Stimulated activated naive B cell treated with anti-CD40 and anti-IgM and Interleukin-4, amounts not matched to agents 10 μg/mL and 1 μg/mL and 100 μg/mL, for 72 hours (primary cell): ENCODE data around the gene MYO3B.

Experiments
- ATAC-seq, 2 donors: fragments of 150-1000 bp; cut with Tn5 transposase; replicated peaks; 2 replicates each; pipeline ENCODE4 v1.10.0; 2021; ENCODE audit warnings: moderate library complexity in 1 of 2
- DNase-seq: peaks from one replicate; pipeline ENCODE4 v3.0.0; 2021
- H3K27ac Mint-ChIP-seq: one replicate; pipeline ENCODE4 v1.8.0; 2022; ENCODE audit warnings: mild to moderate bottlenecking, mixed read lengths
- H3K27me3 Mint-ChIP-seq, 2 donors: one replicate each; pipeline ENCODE4 v1.8.0; 2022; ENCODE audit warnings: mixed read lengths in 2 of 2
- H3K36me3 Mint-ChIP-seq, 2 donors: one replicate each; pipeline ENCODE4 v1.8.0; 2022; ENCODE audit warnings: mixed read lengths in 2 of 2, mild to moderate bottlenecking in 1 of 2
- H3K4me1 Mint-ChIP-seq, 2 donors: one replicate each; pipeline ENCODE4 v1.8.0; 2022; ENCODE audit warnings: mixed read lengths in 2 of 2, mild to moderate bottlenecking in 1 of 2
- H3K4me3 Mint-ChIP-seq, 2 donors: one replicate each; pipeline ENCODE4 v1.8.0; 2022; ENCODE audit warnings: mild to moderate bottlenecking in 2 of 2, mixed read lengths in 2 of 2, moderate library complexity in 1 of 2
- H3K9me3 Mint-ChIP-seq, 2 donors: one replicate each; pipeline ENCODE4 v1.8.0; 2022; ENCODE audit warnings: mixed read lengths in 2 of 2, mild to moderate bottlenecking in 1 of 2

MYO3B gene

DNA sequence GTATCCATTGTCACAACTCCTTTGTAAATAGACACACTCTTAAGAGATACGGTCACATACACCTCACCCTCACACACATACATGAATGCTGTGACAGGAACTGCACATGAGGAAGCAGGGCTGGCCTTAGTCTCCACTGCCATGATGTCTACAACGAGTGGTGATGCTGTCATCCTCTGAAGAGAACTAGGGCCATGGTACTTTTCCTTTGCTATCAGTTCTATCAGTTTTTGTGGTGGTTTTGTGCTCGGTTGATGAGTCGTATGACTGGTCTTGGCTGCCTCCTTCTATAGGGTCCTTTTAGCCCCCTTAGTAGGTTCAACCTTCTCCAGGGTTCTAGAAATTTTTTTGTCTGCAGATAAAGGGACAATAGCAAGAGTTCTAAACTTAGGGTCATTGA lies 66.0 kb downstream of the MYO3B start:
- ATAC-seq = no peak
- DNase-seq = no peak
- Mint-ChIP-seq H3K27me3 (peaks cover 15 to 19% of the 10 kb centered on the region in 2 donors), H3K9me3 (no peaks in the 10 kb centered on the region), H3K4me3 (no peak overlapping the region), H3K36me3 (no peaks in the 10 kb centered on the region), H3K27ac (no peak overlapping the region), H3K4me1 (no peaks in the 10 kb centered on the region)

GRCh38 chr2:170244555-170244954 lies 66.6 kb downstream of the MYO3B start:
- ATAC-seq (no peak), DNase-seq (no peak)
- H3K4me1 Mint-ChIP-seq = no peaks in the 10 kb centered on the region
- H3K36me3 Mint-ChIP-seq = no peaks in the 10 kb centered on the region
- no peak overlapping the region for H3K27ac Mint-ChIP-seq
- H3K27me3 Mint-ChIP-seq = peaks cover 13 to 15% of the 10 kb centered on the region in 2 donors
- H3K4me3 Mint-ChIP-seq = no peak overlapping the region
- H3K9me3 Mint-ChIP-seq = no peaks in the 10 kb centered on the region

DNA sequence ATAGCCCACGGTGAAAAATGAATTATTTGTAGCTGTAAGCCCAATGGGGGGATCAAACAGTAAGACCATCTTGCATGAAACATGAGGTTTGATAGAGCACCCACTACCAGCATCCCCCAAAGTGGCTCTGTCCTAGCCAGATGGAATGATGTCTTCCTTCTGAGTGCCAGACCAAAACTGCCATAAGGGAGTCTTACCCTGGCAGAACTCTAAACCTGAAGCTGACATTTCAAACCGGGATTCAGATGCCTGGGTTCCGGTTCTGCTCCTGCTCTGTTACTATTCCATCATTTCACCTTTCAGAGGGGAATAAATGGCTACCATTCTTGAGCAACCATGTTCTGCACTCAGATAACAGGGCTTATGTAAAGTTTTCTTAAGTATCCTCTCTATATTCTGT lies 67.4 kb downstream of the MYO3B start:
- ATAC-seq (no peak), DNase-seq (no peak)
- Mint-ChIP-seq H3K4me3 (no peak overlapping the region), H3K27ac (no peak overlapping the region), H3K4me1 (no peaks in the 10 kb centered on the region), H3K36me3 (no peaks in the 10 kb centered on the region), H3K27me3 (peaks cover 7 to 12% of the 10 kb centered on the region in 2 donors), H3K9me3 (no peaks in the 10 kb centered on the region)

DNA sequence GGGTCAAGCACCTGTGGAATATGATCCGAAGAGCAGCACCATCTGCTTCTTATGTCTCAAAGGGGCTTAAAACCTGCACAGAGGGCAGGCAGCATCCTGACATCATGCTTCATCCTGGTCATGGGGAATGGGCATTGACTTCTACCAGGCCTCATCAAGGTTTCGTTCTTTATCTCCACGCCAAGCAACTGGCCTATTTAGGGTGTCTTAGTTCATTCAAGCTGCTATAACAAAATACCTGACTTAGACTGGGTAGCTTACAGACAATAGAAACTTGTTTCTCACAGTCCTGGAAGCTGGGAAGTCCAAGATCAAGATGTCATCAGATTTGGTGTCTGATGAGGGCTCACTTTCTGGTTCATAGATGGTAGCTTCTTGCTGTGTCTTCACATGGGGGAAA lies 69.4 kb downstream of the MYO3B start:
- no peak overlapping the region for H3K27ac Mint-ChIP-seq
- H3K36me3 Mint-ChIP-seq = no peaks in the 10 kb centered on the region
- H3K4me1 Mint-ChIP-seq = no peaks in the 10 kb centered on the region
- no peak for ATAC-seq
- H3K4me3 Mint-ChIP-seq = no peak overlapping the region
- no peaks in the 10 kb centered on the region for H3K9me3 Mint-ChIP-seq
- DNase-seq = no peak
- H3K27me3 Mint-ChIP-seq = peaks cover 7 to 13% of the 10 kb centered on the region in 2 donors

GRCh38 chr2:170247882-170248393 lies 70.0 kb downstream of the MYO3B start:
- H3K4me3 Mint-ChIP-seq = no peak overlapping the region
- ATAC-seq (no peak), DNase-seq (no peak)
- H3K36me3 Mint-ChIP-seq = no peaks in the 10 kb centered on the region
- H3K4me1 Mint-ChIP-seq = no peaks in the 10 kb centered on the region
- H3K9me3 Mint-ChIP-seq = no peaks in the 10 kb centered on the region
- no peak overlapping the region for H3K27ac Mint-ChIP-seq
- H3K27me3 Mint-ChIP-seq = peaks cover 12 to 13% of the 10 kb centered on the region in 2 donors

DNA sequence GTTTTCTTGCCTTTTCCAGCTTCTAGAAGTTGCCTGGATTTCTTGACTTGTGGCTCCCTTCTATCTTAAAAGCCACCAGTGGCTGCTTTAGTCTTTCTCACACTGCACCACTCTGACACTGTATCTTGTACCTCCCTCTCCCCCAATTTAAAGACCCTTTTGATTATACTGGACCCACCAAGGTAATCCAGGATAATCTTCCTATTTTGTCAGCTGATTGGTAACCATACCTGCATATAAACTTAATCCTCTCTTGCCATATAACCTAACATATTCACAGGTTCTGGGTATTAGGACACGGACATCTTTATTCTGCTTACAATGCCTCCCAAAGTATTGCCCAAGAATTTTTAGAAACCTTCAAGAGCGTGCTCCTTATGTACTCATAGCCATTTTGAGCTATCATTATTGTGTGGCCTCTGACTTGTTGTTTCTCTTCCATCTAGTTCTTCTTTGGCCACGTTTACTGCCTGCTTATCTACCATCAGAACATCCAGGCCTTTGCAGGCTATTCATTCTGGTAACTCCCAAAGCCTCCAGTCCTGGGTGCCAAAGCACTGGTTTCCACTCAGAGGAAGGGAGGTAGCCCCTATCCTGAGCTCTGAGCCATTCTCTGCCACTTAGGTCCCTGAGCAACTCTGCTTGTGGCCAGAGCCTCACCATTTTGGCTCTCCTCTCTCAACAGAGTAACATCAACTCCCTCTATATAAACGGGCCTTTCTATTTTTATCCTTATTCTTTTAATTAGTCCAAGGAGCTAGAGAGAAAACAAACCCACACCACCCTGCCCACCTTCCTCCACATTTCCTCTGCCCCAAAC lies 70.8 kb downstream of the MYO3B start:
- no peak overlapping the region for H3K27ac Mint-ChIP-seq
- H3K27me3 Mint-ChIP-seq = peaks cover 13 to 14% of the 10 kb centered on the region in 2 donors
- H3K9me3 Mint-ChIP-seq = no peaks in the 10 kb centered on the region
- ATAC-seq (no peak), DNase-seq (no peak)
- H3K36me3 Mint-ChIP-seq = no peaks in the 10 kb centered on the region
- H3K4me1 Mint-ChIP-seq = no peaks in the 10 kb centered on the region
- no peak overlapping the region for H3K4me3 Mint-ChIP-seq

DNA sequence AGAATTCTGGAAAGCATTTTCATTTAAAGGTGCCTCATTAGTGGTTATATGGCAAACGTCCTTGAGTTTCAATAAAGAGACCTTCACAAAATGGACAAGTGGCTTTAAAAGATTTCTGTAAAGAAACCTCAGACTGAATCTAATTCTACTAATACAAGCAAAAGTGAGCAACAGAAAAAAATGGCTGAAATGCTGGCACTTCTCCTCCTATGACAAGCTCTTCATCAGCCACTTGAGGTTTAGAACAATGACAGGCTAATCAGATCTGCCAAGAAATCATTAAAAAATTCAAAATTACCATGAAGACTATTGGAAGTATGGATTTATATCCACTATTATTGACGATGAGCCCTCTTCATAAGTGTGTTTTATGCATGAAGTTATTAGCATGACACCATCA lies 71.8 kb downstream of the MYO3B start:
- no peak overlapping the region for H3K27ac Mint-ChIP-seq
- peaks cover 14 to 19% of the 10 kb centered on the region in 2 donors for H3K27me3 Mint-ChIP-seq
- H3K36me3 Mint-ChIP-seq = no peaks in the 10 kb centered on the region
- no peaks in the 10 kb centered on the region for H3K9me3 Mint-ChIP-seq
- no peaks in the 10 kb centered on the region for H3K4me1 Mint-ChIP-seq
- no peak overlapping the region for H3K4me3 Mint-ChIP-seq
- ATAC-seq (no peak), DNase-seq (no peak)

DNA sequence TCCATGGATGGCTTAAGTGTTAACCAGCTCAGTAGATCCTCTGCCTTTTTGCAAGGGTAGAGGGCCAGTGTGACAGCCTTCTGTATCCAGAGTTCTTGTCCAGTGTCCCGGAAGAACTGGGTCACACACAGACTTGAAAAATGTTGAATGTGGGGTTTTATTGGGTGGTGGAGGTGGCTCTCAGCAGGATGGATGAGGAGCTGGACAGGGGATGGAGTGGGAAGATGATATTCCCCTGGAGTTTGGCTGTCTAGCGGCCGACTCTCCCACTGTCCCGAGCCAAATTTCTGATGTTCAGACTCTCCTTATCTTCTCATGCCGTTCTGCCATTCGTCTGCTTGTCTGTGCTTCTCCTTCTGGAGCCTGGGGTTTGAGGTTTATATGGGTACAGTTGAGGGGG lies 72.6 kb downstream of the MYO3B start:
- no peak overlapping the region for H3K27ac Mint-ChIP-seq

GRCh38 chr2:170252414-170252813 lies 74.5 kb downstream of the MYO3B start:
- Mint-ChIP-seq H3K4me3 (no peak overlapping the region), H3K36me3 (no peaks in the 10 kb centered on the region), H3K4me1 (no peaks in the 10 kb centered on the region)

More for the DNA sequence above, 72.6 kb downstream of the MYO3B start:
- Mint-ChIP-seq H3K27me3 (peaks cover 12 to 24% of the 10 kb centered on the region in 2 donors), H3K4me3 (no peak overlapping the region), H3K4me1 (no peaks in the 10 kb centered on the region), H3K9me3 (no peaks in the 10 kb centered on the region), H3K36me3 (no peaks in the 10 kb centered on the region)
- no peak for DNase-seq
- ATAC-seq = no peak

GRCh38 chr2:170253721-170254230 lies 75.8 kb downstream of the MYO3B start:
- Mint-ChIP-seq H3K36me3 (no peaks in the 10 kb centered on the region), H3K27ac (no peak overlapping the region), H3K9me3 (no peaks in the 10 kb centered on the region)

More at GRCh38 chr2:170252414-170252813, 74.5 kb downstream of the MYO3B start:
- Mint-ChIP-seq H3K27ac (no peak overlapping the region), H3K27me3 (peaks cover 17 to 25% of the 10 kb centered on the region in 2 donors), H3K9me3 (no peaks in the 10 kb centered on the region)
- DNase-seq (no peak), ATAC-seq (no peak)

DNA sequence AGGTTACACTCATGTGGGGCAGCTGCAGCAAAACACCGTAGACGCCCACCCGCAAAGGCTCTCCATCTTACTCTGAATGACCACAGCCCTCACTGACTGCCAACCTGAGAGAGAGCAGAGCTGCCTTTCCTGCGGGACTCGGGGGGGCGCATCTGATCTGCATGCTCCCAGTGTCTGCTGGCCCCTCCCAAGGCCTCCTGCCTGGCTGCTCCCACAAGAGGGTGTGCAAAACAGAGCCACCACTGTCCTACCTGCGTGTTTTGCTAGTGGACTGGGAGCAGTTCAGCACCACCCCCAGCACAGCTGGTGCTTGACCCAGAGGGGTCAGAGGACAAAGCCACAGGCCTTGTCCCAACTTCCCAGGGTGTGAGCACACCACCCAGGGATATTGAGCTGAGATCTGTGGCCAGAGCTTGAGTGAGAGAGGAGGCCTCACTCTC lies 76.4 kb downstream of the MYO3B start:
- DNase-seq (no peak), ATAC-seq (no peak)
- Mint-ChIP-seq H3K9me3 (no peaks in the 10 kb centered on the region), H3K4me1 (no peaks in the 10 kb centered on the region), H3K36me3 (no peaks in the 10 kb centered on the region), H3K4me3 (no peak overlapping the region), H3K27me3 (peaks cover 21 to 25% of the 10 kb centered on the region in 2 donors), H3K27ac (no peak overlapping the region)

More at GRCh38 chr2:170253721-170254230, 75.8 kb downstream of the MYO3B start:
- no peak for ATAC-seq
- Mint-ChIP-seq H3K4me1 (no peaks in the 10 kb centered on the region), H3K27me3 (peaks cover 21 to 25% of the 10 kb centered on the region in 2 donors), H3K4me3 (no peak overlapping the region)
- no peak for DNase-seq

DNA sequence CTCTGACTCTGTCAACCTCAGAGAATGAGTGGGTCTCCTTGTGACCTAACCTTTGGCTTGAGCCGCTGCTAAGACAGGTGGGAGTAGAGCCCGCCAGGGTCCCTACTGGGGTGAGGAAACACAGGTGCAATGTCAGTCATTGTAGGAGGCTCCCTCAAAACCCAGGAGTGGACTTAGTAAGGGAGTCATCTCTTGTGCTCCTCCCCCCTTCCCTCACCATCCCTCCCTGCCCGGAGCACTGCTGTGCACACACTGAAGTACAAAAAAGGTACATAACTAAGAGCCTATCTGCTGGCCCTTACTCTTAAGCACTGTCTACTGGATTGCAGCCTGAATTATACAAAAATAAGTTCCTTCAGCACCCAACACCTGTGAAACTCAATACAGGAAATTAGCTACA lies 77.2 kb downstream of the MYO3B start:
- Mint-ChIP-seq H3K27ac (no peak overlapping the region), H3K4me3 (no peak overlapping the region), H3K9me3 (peaks cover under 1 to 3% of the 10 kb centered on the region in 2 donors), H3K27me3 (peaks cover 21 to 22% of the 10 kb centered on the region in 2 donors), H3K4me1 (no peaks in the 10 kb centered on the region), H3K36me3 (no peaks in the 10 kb centered on the region)
- no peak for ATAC-seq
- no peak for DNase-seq

GRCh38 chr2:170255971-170256370 lies 78.0 kb downstream of the MYO3B start:
- ATAC-seq = no peak

GRCh38 chr2:170258382-170258781 lies 80.4 kb downstream of the MYO3B start:
- DNase-seq (no peak), ATAC-seq (no peak)
- peaks cover 12 to 15% of the 10 kb centered on the region in 2 donors for H3K27me3 Mint-ChIP-seq
- no peak overlapping the region for H3K27ac Mint-ChIP-seq
- peaks cover 3 to 5% of the 10 kb centered on the region in 2 donors for H3K9me3 Mint-ChIP-seq
- H3K36me3 Mint-ChIP-seq = no peaks in the 10 kb centered on the region
- H3K4me3 Mint-ChIP-seq = no peak overlapping the region
- no peaks in the 10 kb centered on the region for H3K4me1 Mint-ChIP-seq

More at GRCh38 chr2:170255971-170256370, 78.0 kb downstream of the MYO3B start:
- no peaks in the 10 kb centered on the region for H3K4me1 Mint-ChIP-seq
- H3K4me3 Mint-ChIP-seq = no peak overlapping the region
- peaks cover 3 to 5% of the 10 kb centered on the region in 2 donors for H3K9me3 Mint-ChIP-seq
- H3K27me3 Mint-ChIP-seq = peaks cover 18 to 22% of the 10 kb centered on the region in 2 donors
- H3K36me3 Mint-ChIP-seq = no peaks in the 10 kb centered on the region
- DNase-seq = no peak
- H3K27ac Mint-ChIP-seq = no peak overlapping the region

GRCh38 chr2:170260188-170260587 lies 82.2 kb downstream of the MYO3B start:
- H3K36me3 Mint-ChIP-seq = no peaks in the 10 kb centered on the region
- H3K4me1 Mint-ChIP-seq = no peaks in the 10 kb centered on the region
- H3K27me3 Mint-ChIP-seq = peaks cover 5 to 9% of the 10 kb centered on the region in 2 donors
- ATAC-seq (no peak), DNase-seq (no peak)
- H3K4me3 Mint-ChIP-seq = no peak overlapping the region
- peaks cover 3 to 5% of the 10 kb centered on the region in 2 donors for H3K9me3 Mint-ChIP-seq
- H3K27ac Mint-ChIP-seq = no peak overlapping the region
